ENCODE data around the gene CRIM1.

Gene CRIM1

GRCh38 chr2:36335597-36335996, 20.0 kb upstream of the CRIM1 start:
- Histone ChIP-seq H3K27me3 (ENCODE audit: insufficient read depth, low read length, poor library complexity) (no peaks in the 10 kb centered on the region), H3K27ac (ENCODE audit: low read length) (no peak overlapping the region), H3K9me3 (ENCODE audit: insufficient read depth, low read length, severe bottlenecking) (no peaks in the 10 kb centered on the region), H3K36me3 (ENCODE audit: insufficient read depth, low read length) (no peaks in the 10 kb centered on the region), H3K79me2 (ENCODE audit: insufficient read depth, low read length) (no peaks in the 10 kb centered on the region), H3K4me1 (ENCODE audit: insufficient read depth, low read length) (no peaks in the 10 kb centered on the region), H3K4me2 (ENCODE audit: insufficient read depth, low read length) (no peak overlapping the region), H3K4me3 (ENCODE audit: low read depth in 1 of 2, low read length in 2 of 2) (no peak overlapping the region), H2AFZ (ENCODE audit: low read depth, low read length) (no peak overlapping the region), H3K9ac (ENCODE audit: low read depth, low read length) (no peak overlapping the region), H4K20me1 (ENCODE audit: insufficient read depth, low read length) (no peaks in the 10 kb centered on the region)
- no peak for TF ChIP-seq EZH2 (IDR thresholded peaks at IDR 0.05; ENCODE audit: borderline replicate concordance, low read depth, low read length, severe bottlenecking)
- no peak for TF ChIP-seq CTCF (IDR thresholded peaks at IDR 0.05; ENCODE audit: borderline replicate concordance, extremely low read depth, low read length, poor library complexity, severe bottlenecking)
- no peak for DNase-seq
- ATAC-seq (ENCODE audit: insufficient read depth, low read depth) = no peak

- no peak for TF ChIP-seq EZH2 (IDR thresholded peaks at IDR 0.05; ENCODE audit: borderline replicate concordance, low read depth, low read length, severe bottlenecking)
- DNase-seq (no peak), ATAC-seq (ENCODE audit: insufficient read depth, low read depth) (no peak)
- no peak overlapping the region for H3K4me3 ChIP-seq (ENCODE audit: low read depth in 1 of 2, low read length in 2 of 2)
- H2AFZ ChIP-seq (ENCODE audit: low read depth, low read length) = no peak overlapping the region
- no peaks in the 10 kb centered on the region for H3K27me3 ChIP-seq (ENCODE audit: insufficient read depth, low read length, poor library complexity)
- H4K20me1 ChIP-seq (ENCODE audit: insufficient read depth, low read length) = no peaks in the 10 kb centered on the region
- no peaks in the 10 kb centered on the region for H3K9me3 ChIP-seq (ENCODE audit: insufficient read depth, low read length, severe bottlenecking)
- H3K9ac ChIP-seq (ENCODE audit: low read depth, low read length) = no peak overlapping the region
- H3K79me2 ChIP-seq (ENCODE audit: insufficient read depth, low read length) = no peaks in the 10 kb centered on the region
- no peak overlapping the region for H3K27ac ChIP-seq (ENCODE audit: low read length)
- H3K36me3 ChIP-seq (ENCODE audit: insufficient read depth, low read length) = no peaks in the 10 kb centered on the region
- H3K4me2 ChIP-seq (ENCODE audit: insufficient read depth, low read length) = no peak overlapping the region
- no peaks in the 10 kb centered on the region for H3K4me1 ChIP-seq (ENCODE audit: insufficient read depth, low read length)
Measured at GRCh38 chr2:36336321-36336720, 19.3 kb upstream of the CRIM1 start.

GRCh38 chr2:36337354-36337753, 18.2 kb upstream of the CRIM1 start:
- Histone ChIP-seq H3K36me3 (ENCODE audit: insufficient read depth, low read length) (no peaks in the 10 kb centered on the region), H3K4me1 (ENCODE audit: insufficient read depth, low read length) (no peaks in the 10 kb centered on the region), H3K4me2 (ENCODE audit: insufficient read depth, low read length) (no peak overlapping the region), H3K27ac (ENCODE audit: low read length) (no peak overlapping the region), H3K27me3 (ENCODE audit: insufficient read depth, low read length, poor library complexity) (no peaks in the 10 kb centered on the region), H3K9me3 (ENCODE audit: insufficient read depth, low read length, severe bottlenecking) (no peaks in the 10 kb centered on the region), H3K79me2 (ENCODE audit: insufficient read depth, low read length) (no peaks in the 10 kb centered on the region), H2AFZ (ENCODE audit: low read depth, low read length) (no peak overlapping the region), H4K20me1 (ENCODE audit: insufficient read depth, low read length) (no peaks in the 10 kb centered on the region), H3K9ac (ENCODE audit: low read depth, low read length) (no peak overlapping the region), H3K4me3 (ENCODE audit: low read depth in 1 of 2, low read length in 2 of 2) (no peak overlapping the region)
- TF ChIP-seq CTCF (IDR thresholded peaks at IDR 0.05; ENCODE audit: borderline replicate concordance, extremely low read depth, low read length, poor library complexity, severe bottlenecking) (no peak), EZH2 (IDR thresholded peaks at IDR 0.05; ENCODE audit: borderline replicate concordance, low read depth, low read length, severe bottlenecking) (no peak)
- DNase-seq (no peak), ATAC-seq (ENCODE audit: insufficient read depth, low read depth) (no peak)

- Histone ChIP-seq H3K27me3 (ENCODE audit: insufficient read depth, low read length, poor library complexity) (no peaks in the 10 kb centered on the region), H3K4me2 (ENCODE audit: insufficient read depth, low read length) (no peak overlapping the region), H3K4me1 (ENCODE audit: insufficient read depth, low read length) (no peaks in the 10 kb centered on the region), H3K36me3 (ENCODE audit: insufficient read depth, low read length) (no peaks in the 10 kb centered on the region), H3K9me3 (ENCODE audit: insufficient read depth, low read length, severe bottlenecking) (no peaks in the 10 kb centered on the region), H4K20me1 (ENCODE audit: insufficient read depth, low read length) (no peaks in the 10 kb centered on the region), H3K9ac (ENCODE audit: low read depth, low read length) (no peak overlapping the region), H3K4me3 (ENCODE audit: low read depth in 1 of 2, low read length in 2 of 2) (no peak overlapping the region), H3K79me2 (ENCODE audit: insufficient read depth, low read length) (no peaks in the 10 kb centered on the region), H3K27ac (ENCODE audit: low read length) (no peak overlapping the region), H2AFZ (ENCODE audit: low read depth, low read length) (no peak overlapping the region)
- DNase-seq (no peak), ATAC-seq (ENCODE audit: insufficient read depth, low read depth) (no peak)
- TF ChIP-seq CTCF (IDR thresholded peaks at IDR 0.05; ENCODE audit: borderline replicate concordance, extremely low read depth, low read length, poor library complexity, severe bottlenecking) = no peak
Measured at GRCh38 chr2:36338124-36338826, 17.3 kb upstream of the CRIM1 start.

Data from DND-41 (cell line).